Common myeloid progenitor, CD34-positive (primary cell): Measurements from ENCODE around the gene IMMP2L.

ENCODE experiments used
- CTCF ChIA-PET: fragments of 350-600 bp; sonication (Branson Sonifier 250); formaldehyde crosslinking; loops from one replicate; lab custom pipeline; 2021; ENCODE audit warnings: antibody characterized with exemption; lab: Charles Lee
- POLR2A ChIA-PET: fragments of 350-600 bp; sonication (Branson Sonifier 250); formaldehyde crosslinking; loops from one replicate; lab custom pipeline; 2021; ENCODE audit warnings: antibody characterized with exemption; lab: Charles Lee
- DNase-seq, 3 donors: peaks; one replicate each; pipeline versions ENCODE4 v3.0.0 to v3.0.0-alpha.2; 2013
- H3K27ac ChIP-seq, 2 experiments: 1 replicate in 1 of 2; 2 replicates in 1 of 2; pipeline ENCODE4 v1.7.0; 2013; ENCODE audit warnings: inconsistent platforms in 2 of 2, low read length in 2 of 2, mild to moderate bottlenecking in 2 of 2, low read depth in 1 of 2, moderate library complexity in 1 of 2; ENCODE audit not compliant: severe bottlenecking in 2 of 2, insufficient read depth in 1 of 2, poor library complexity in 1 of 2
- H3K27me3 ChIP-seq, 5 experiments: replicated peaks in 2 of 5; 1 replicate in 3 of 5; 2 replicates in 2 of 5; pipeline versions ENCODE4 v1.6.1 to v1.7.0; 2013; ENCODE audit warnings: low read length in 4 of 5, mild to moderate bottlenecking in 2 of 5, moderate library complexity in 2 of 5, inconsistent platforms in 1 of 5; ENCODE audit not compliant: insufficient read depth in 5 of 5, control insufficient read depth in 4 of 5
- H3K36me3 ChIP-seq, 4 experiments: 1 replicate in 2 of 4; 2 replicates in 2 of 4; pipeline versions ENCODE4 v1.6.1 to v1.7.0; 2013; ENCODE audit warnings: low read length in 3 of 4, control low read depth in 1 of 4, mild to moderate bottlenecking in 1 of 4; ENCODE audit not compliant: control insufficient read depth in 4 of 4, insufficient read depth in 4 of 4
- H3K4me1 ChIP-seq, 4 experiments: 1 replicate in 3 of 4; 2 replicates in 1 of 4; pipeline versions ENCODE4 v1.6.1 to v1.7.1; 2013; ENCODE audit warnings: low read length in 3 of 4, mild to moderate bottlenecking in 3 of 4, control low read depth in 1 of 4, inconsistent platforms in 1 of 4, moderate library complexity in 1 of 4; ENCODE audit not compliant: control insufficient read depth in 4 of 4, insufficient read depth in 4 of 4; ENCODE audit errors: control extremely low read depth in 1 of 4
- H3K4me3 ChIP-seq, 7 experiments: 1 replicate in 4 of 7; 2 replicates in 3 of 7; pipeline versions ENCODE4 v1.5.1 to v1.7.0; 2013; ENCODE audit warnings: mild to moderate bottlenecking in 7 of 7, low read length in 6 of 7, moderate library complexity in 6 of 7, inconsistent platforms in 2 of 7, low read depth in 2 of 7, control low read depth in 1 of 7; ENCODE audit not compliant: insufficient read depth in 4 of 7, control insufficient read depth in 1 of 7; ENCODE audit errors: extremely low read depth in 1 of 7
- H3K9me3 ChIP-seq, 5 experiments: 1 replicate in 4 of 5; 2 replicates in 1 of 5; pipeline versions ENCODE4 v1.6.1 to v1.7.1; 2013; ENCODE audit warnings: low read length in 4 of 5, mild to moderate bottlenecking in 2 of 5, inconsistent platforms in 1 of 5, low read depth in 1 of 5, moderate library complexity in 1 of 5; ENCODE audit not compliant: control insufficient read depth in 4 of 5, insufficient read depth in 2 of 5; ENCODE audit errors: control extremely low read depth in 1 of 5
- WGBS: methylation state at CpG from one replicate; pipeline ENCODE4 v1.1.5; 2013; ENCODE audit not compliant: insufficient coverage; 5-methylcytosine and 5-hydroxymethylcytosine counted together

Gene IMMP2L

GRCh38 chr7:111438369-111439289, 123.7 kb downstream of the IMMP2L start:
- Histone ChIP-seq H3K27me3 (no peaks in the 10 kb centered on the region), H3K36me3 (peaks cover 0 to 6% (median 0%) of the 10 kb centered on the region in 4 experiments), H3K4me1 (no peaks in the 10 kb centered on the region), H3K27ac (no peak overlapping the region), H3K4me3 (no peak overlapping the region), H3K9me3 (peaks cover 0 to 24% (median 3%) of the 10 kb centered on the region in 5 experiments)
- WGBS, result 96% methylated on average over 2 of the region's 3 CpGs
- no peak for DNase-seq
- CTCF ChIA-PET, result no interaction called here
- POLR2A ChIA-PET, result no interaction called here

GRCh38 chr7:111437736-111438135, 124.6 kb downstream of the IMMP2L start:
- Histone ChIP-seq H3K27me3 (no peaks in the 10 kb centered on the region), H3K27ac (no peak overlapping the region)
- POLR2A ChIA-PET, result no interaction called here

GRCh38 chr7:111436608-111437007, 125.7 kb downstream of the IMMP2L start:
- Histone ChIP-seq H3K27me3 (no peaks in the 10 kb centered on the region), H3K9me3 (peaks cover 0 to 32% (median 4%) of the 10 kb centered on the region in 5 experiments), H3K27ac (no peak overlapping the region), H3K36me3 (peaks cover 0 to 7% (median 2%) of the 10 kb centered on the region in 4 experiments), H3K4me3 (no peak overlapping the region), H3K4me1 (no peaks in the 10 kb centered on the region)
- ChIA-PET CTCF (interaction anchor here (0.7 kb wide), 1 partner anchor 38 kb away, joined by 3 read pairs; no protein-coding TSS in a partner anchor), POLR2A (no interaction called here)
- DNase-seq, result no peak
- 100% methylated on average over 1 of the region's 1 CpG for WGBS

More at GRCh38 chr7:111437736-111438135, 124.6 kb downstream of the IMMP2L start:
- peaks cover 0 to 6% (median 2%) of the 10 kb centered on the region in 4 experiments for H3K36me3 ChIP-seq
- no peaks in the 10 kb centered on the region for H3K4me1 ChIP-seq
- H3K4me3 ChIP-seq, result no peak overlapping the region
- H3K9me3 ChIP-seq, result peaks cover 0 to 32% (median 4%) of the 10 kb centered on the region in 5 experiments
- CTCF ChIA-PET, result no interaction called here
- 86% methylated on average over 1 of the region's 2 CpGs for WGBS
- DNase-seq, result no peak

DNA sequence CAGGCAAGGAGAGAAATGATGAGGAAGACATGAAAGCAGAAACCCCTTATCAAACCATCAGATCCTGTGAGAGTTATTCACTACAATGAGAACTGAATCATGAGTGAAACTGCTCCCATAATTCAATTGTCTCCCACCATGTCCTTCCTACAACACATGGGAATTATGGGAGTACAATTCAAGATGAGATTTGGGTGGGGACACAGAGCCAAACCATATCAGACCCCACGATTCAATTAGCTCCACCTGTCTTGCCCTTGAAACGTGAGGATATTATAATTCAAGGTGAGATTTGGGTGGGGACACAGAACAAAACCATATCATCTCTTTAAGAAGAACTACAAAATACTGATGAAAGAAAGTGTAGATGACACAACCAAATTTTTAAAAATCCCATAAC, 128.9 kb downstream of the IMMP2L start:
- CTCF ChIA-PET, result no interaction called here
- WGBS, result no CpG with 5 or more reads among the region's 2 CpGs

GRCh38 chr7:111429781-111430180, 132.5 kb downstream of the IMMP2L start:
- DNase-seq, result no peak
- POLR2A ChIA-PET, result no interaction called here
- CTCF ChIA-PET, result interaction anchor here (0.5 kb wide), 1 partner anchor 1704 kb away, joined by 3 read pairs; no protein-coding TSS in a partner anchor
- H3K4me1 ChIP-seq, result no peaks in the 10 kb centered on the region
- H3K27ac ChIP-seq, result no peak overlapping the region
- H3K36me3 ChIP-seq, result peaks cover 0 to 7% (median 0%) of the 10 kb centered on the region in 4 experiments
- no peak overlapping the region for H3K4me3 ChIP-seq
- peaks cover 0 to 17% (median 2%) of the 10 kb centered on the region in 5 experiments for H3K9me3 ChIP-seq
- no peaks in the 10 kb centered on the region for H3K27me3 ChIP-seq

More for the DNA sequence above, 128.9 kb downstream of the IMMP2L start:
- H3K36me3 ChIP-seq, result peaks cover 0 to 7% (median 0%) of the 10 kb centered on the region in 4 experiments
- no peak for DNase-seq
- H3K27ac ChIP-seq, result no peak overlapping the region
- peaks cover 0 to 29% (median 4%) of the 10 kb centered on the region in 5 experiments for H3K9me3 ChIP-seq
- H3K27me3 ChIP-seq, result no peaks in the 10 kb centered on the region
- no peaks in the 10 kb centered on the region for H3K4me1 ChIP-seq
- POLR2A ChIA-PET, result no interaction called here
- H3K4me3 ChIP-seq, result no peak overlapping the region

- no peaks in the 10 kb centered on the region for H3K27me3 ChIP-seq
- peaks cover 0 to 6% (median 1%) of the 10 kb centered on the region in 5 experiments for H3K9me3 ChIP-seq
- ChIA-PET CTCF (no interaction called here), POLR2A (no interaction called here)
- H3K4me1 ChIP-seq, result no peaks in the 10 kb centered on the region
- peaks cover 0 to 2% (median 0%) of the 10 kb centered on the region in 4 experiments for H3K36me3 ChIP-seq
- no peak overlapping the region for H3K27ac ChIP-seq
- no peak for DNase-seq
- no peak overlapping the region for H3K4me3 ChIP-seq
Measured at GRCh38 chr7:111424768-111425167, 137.5 kb downstream of the IMMP2L start.

DNA sequence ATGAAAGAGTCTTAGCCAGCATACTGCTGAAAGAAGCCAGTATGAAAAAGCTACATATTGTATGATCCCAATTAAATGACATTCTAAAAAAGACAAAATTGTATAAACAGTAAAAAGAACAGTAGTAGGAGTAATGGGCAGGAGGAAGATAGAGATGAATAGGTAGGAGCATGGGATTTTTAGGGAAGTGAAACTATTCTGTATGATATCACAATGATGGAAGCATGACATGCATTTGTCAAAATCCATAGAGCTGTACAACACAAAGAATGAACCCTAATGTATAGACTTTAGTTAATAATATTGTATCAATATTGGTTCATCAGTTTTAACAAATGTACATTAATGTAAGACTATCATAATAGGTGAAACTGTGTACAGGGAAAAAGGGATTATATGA, 147.9 kb downstream of the IMMP2L start:
- no peak overlapping the region for H3K27ac ChIP-seq
- no peaks in the 10 kb centered on the region for H3K36me3 ChIP-seq
- no peak for DNase-seq
- H3K4me1 ChIP-seq, result no peaks in the 10 kb centered on the region
- CTCF ChIA-PET, result no interaction called here
- POLR2A ChIA-PET, result no interaction called here
- no peak overlapping the region for H3K4me3 ChIP-seq
- H3K27me3 ChIP-seq, result no peaks in the 10 kb centered on the region
- H3K9me3 ChIP-seq, result peaks cover 0 to 3% (median 0%) of the 10 kb centered on the region in 5 experiments
